ENCODE data around the gene RPGRIP1.
"Not testable (repeated sequence)": the region's sequence is repeated elsewhere in the genome, so short reads cannot be mapped to it uniquely, and the experiment has no call there.

Gene RPGRIP1

DNA sequence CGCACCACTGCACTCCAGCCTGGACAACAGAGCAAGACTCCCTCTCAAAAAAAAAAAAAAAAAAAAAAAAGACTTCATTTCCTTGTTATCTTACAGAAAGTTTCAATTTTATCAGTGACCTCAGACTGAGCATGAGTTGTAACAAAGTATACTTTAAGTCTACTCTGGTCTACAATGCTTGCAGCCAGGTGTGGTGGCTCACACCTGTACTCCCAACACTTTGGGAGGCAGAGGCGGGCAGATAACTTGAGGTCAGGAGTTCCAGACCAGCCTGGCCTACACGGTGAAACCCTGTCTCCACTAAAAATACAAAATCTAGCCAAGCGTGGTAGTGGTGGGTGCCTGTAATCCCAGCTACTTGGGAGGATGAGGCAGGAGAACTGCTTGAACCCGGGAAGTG, 28.7 kb upstream of the RPGRIP1 start:
- TF ChIP-seq, protein P1, sequence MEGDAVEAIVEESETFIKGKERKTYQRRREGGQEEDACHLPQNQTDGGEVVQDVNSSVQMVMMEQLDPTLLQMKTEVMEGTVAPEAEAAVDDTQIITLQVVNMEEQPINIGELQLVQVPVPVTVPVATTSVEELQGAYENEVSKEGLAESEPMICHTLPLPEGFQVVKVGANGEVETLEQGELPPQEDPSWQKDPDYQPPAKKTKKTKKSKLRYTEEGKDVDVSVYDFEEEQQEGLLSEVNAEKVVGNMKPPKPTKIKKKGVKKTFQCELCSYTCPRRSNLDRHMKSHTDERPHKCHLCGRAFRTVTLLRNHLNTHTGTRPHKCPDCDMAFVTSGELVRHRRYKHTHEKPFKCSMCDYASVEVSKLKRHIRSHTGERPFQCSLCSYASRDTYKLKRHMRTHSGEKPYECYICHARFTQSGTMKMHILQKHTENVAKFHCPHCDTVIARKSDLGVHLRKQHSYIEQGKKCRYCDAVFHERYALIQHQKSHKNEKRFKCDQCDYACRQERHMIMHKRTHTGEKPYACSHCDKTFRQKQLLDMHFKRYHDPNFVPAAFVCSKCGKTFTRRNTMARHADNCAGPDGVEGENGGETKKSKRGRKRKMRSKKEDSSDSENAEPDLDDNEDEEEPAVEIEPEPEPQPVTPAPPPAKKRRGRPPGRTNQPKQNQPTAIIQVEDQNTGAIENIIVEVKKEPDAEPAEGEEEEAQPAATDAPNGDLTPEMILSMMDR (conservative IDR thresholded peaks at IDR 0.05; ENCODE audit: control insufficient read depth, insufficient read depth, low read depth, low read length), result no peak
- no peak overlapping the region for H3K4me3 ChIP-seq (ENCODE audit: control insufficient read depth, low read depth, low read length)
- DNase-seq (ENCODE audit: low read depth), result no peak

DNA sequence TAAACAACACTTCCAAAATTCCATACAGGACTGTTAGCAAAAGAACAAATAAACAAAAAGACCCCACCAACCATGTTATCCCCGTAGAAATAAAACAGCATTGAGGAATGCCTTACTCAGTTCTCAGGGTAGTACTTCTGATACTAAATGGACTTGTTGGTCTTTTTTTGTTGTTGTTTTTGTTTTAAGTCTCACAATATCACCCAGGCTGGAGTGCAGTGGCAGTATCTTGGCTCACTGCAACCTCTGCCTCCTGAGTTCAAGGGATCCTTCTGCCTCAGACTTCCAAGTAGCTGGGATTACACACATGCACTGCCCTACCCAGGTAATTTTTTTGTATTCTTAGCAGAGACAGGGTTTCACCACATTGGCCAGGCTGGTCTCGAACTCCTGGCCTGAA, 27.7 kb upstream of the RPGRIP1 start:
- TF ChIP-seq, protein P1 (conservative IDR thresholded peaks at IDR 0.05; ENCODE audit: control insufficient read depth, insufficient read depth, low read depth, low read length), result no peak
- no peak overlapping the region for H3K4me3 ChIP-seq (ENCODE audit: control insufficient read depth, low read depth, low read length)
- DNase-seq (ENCODE audit: low read depth), result no peak

DNA sequence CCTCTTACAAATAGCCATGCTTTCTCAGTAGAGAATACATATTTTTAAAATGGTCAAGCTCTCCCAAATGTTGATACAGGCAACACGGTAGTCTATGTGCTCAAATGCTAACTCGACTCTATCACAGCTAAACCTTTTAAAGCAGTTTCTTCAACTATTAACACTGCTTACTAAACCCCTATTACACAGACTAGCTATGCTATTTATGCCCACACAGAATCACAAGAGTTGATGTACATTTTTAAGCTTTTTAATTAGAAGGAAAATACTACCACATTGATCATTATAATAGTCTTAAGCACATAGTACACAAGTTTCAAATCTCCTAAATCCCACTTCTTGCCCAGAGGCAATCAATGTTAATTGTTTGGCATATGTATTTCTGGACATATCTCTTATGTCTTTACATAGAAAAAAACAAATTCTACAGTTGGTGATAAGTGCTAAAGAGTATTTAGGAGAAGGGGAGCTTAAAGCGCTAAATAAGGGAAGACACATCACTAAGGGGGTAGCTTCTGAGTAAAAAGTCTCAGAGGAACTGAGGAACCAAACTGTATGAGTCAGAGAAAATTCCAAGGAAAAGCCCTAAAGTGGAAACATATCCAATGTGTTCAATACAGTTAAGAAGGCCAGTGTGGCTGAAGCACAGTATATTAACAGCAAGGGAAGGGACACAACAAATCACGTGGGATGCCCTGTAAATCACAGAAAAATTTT, 24.3 kb upstream of the RPGRIP1 start:
- H3K4me3 ChIP-seq (ENCODE audit: control insufficient read depth, low read depth, low read length), result no peak overlapping the region
- peak; percentile 76 for DNase-seq (ENCODE audit: low read depth)
- TF ChIP-seq, protein P1 (conservative IDR thresholded peaks at IDR 0.05; ENCODE audit: control insufficient read depth, insufficient read depth, low read depth, low read length), result no peak

DNA sequence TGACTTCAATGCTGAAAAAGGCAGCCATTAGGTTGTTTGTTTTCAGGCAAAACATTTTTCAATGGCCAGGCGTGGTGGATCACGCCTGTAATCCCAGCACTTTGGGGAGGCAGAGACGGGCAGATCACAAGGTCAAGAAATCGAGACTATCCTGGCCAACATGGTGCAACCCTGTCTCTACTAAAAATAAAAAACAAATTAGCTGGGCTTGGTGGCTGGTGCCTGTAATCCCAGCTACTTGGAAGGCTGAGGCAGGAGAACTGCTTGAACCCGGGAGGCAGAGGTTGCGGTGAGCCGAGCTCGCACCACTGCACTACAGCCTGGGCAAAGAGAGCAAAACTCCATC, 23.8 kb upstream of the RPGRIP1 start:
- not testable (repeated sequence) for H3K4me3 ChIP-seq (ENCODE audit: control insufficient read depth, low read depth, low read length); DNase-seq (ENCODE audit: low read depth)

DNA sequence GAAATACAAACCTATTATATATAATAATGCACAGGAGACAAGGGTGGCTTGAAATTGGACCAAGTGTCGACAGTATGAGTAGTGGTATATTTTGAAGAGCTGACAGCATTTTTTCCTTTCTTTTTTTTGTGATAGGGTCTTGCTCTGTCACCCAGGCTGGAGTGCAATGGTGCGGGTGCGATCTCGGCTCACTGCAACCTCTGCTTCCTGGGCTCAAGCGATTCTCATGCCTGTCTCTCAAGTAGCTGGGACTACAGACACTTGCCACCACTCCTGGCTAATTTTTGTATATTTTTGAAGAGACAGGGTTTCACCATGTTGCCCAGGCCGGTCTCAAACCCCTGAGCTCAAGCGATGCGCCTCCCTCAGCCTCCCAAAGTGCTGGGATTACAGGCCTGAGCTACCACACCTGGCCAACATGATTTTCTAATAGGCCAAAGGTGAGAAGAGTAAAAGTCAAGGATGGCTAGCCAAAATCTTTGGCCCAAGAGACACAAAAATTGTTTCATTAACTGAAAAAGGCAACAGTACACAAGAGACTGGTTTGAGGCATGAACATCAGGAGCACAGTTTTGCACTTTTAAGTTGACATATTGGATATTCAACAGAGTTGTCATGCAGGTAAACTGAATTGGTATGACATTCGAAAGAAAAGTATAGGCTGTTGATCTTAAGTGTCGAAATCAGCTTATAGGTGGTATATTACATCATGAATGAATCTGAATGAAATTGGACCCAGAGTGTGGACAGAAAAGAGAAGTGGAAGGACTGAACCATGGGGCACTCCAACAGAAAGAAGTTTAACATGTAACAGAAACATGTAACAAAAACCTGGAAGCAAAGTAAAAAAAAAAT, 23.1 kb upstream of the RPGRIP1 start:
- no peak for DNase-seq (ENCODE audit: low read depth)
- TF ChIP-seq, protein P1 (conservative IDR thresholded peaks at IDR 0.05; ENCODE audit: control insufficient read depth, insufficient read depth, low read depth, low read length), result no peak
- H3K4me3 ChIP-seq (ENCODE audit: control insufficient read depth, low read depth, low read length), result no peak overlapping the region

DNA sequence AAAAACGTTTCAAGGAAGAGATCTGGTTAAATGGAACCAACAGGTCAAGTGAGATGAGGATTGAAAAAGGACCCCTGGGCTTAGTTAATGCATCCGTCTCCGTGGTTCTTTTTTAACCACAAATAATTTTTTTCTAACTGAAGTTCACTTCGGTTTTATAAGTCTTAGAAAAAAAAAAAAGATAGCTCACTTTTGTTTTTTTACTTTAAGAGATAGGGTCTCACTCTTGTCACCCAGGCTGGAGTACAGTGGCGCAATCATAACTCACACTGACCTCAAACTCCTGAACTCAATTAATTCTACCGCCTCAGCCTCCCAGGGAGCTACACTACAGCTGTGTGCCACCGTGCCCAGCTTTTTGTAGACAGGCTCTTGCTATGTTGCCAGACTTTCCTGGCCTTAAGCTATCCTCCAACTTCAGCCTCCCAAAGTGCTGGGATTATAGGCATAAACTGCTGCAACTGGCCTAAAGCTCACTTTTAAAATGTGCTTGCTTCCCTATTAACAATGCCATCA, 22.4 kb upstream of the RPGRIP1 start:
- no peak overlapping the region for H3K4me3 ChIP-seq (ENCODE audit: control insufficient read depth, low read depth, low read length)
- peak; percentile 52 for DNase-seq (ENCODE audit: low read depth)

More for the DNA sequence above, 22.4 kb upstream of the RPGRIP1 start:
- TF ChIP-seq, protein P1 (conservative IDR thresholded peaks at IDR 0.05; ENCODE audit: control insufficient read depth, insufficient read depth, low read depth, low read length), result no peak

Data from fibroblast of mammary gland (primary cell).